Breast epithelium (tissue), 4 donors: ENCODE results near the gene ETDA. TPM values are rescaled to one million over a fixed set of nuclear protein-coding genes. Genes with fewer than 3 reads are reported as not detected.

Source experiments
- DNase-seq, 2 donors: peaks; one replicate each; pipeline ENCODE4 v3.0.0-alpha.2; 2019; ENCODE audit warnings: low spot score in 2 of 2
- H3K27ac ChIP-seq, 2 donors: fragments of 200-600 bp; sonication (generic) in 1 of 2; one replicate each; pipeline ENCODE4 v1.5.1; 2016 to 2019; ENCODE audit warnings: mild to moderate bottlenecking in 1 of 2
- H3K27me3 ChIP-seq, 2 donors: fragments of 200-600 bp; sonication (generic) in 1 of 2; one replicate each; pipeline versions ENCODE4 v1.5.1 to v1.6.0; 2017 to 2019; ENCODE audit warnings: control low read depth in 1 of 2, mild to moderate bottlenecking in 1 of 2
- H3K36me3 ChIP-seq: fragments of 200-600 bp; one replicate; pipeline ENCODE4 v1.5.1; 2019
- H3K4me1 ChIP-seq, 2 donors: fragments of 200-600 bp; sonication (generic); one replicate each; pipeline ENCODE4 v1.5.1; 2016 to 2019; ENCODE audit warnings: control low read depth in 1 of 2
- H3K4me3 ChIP-seq, 3 donors: fragments of 200-600 bp; sonication (generic); 1 replicate in 2 of 3; 2 replicates in 1 of 3; pipeline ENCODE4 v1.5.1; 2016 to 2019; ENCODE audit warnings: mild to moderate bottlenecking in 3 of 3, moderate library complexity in 2 of 3
- H3K9me3 ChIP-seq, 2 donors: fragments of 200-600 bp; sonication (generic) in 1 of 2; one replicate each; pipeline ENCODE4 v1.5.1; 2016 to 2019; ENCODE audit warnings: control low read depth in 1 of 2
- POLR2A ChIP-seq: fragments of 450-650 bp; IDR thresholded peaks from one replicate; pipeline ENCODE4 v1.6.1; 2016; ENCODE audit warnings: antibody characterized with exemption, mild to moderate bottlenecking, moderate library complexity
- POLR2AphosphoS5 ChIP-seq, 3 donors: sonication (generic); formaldehyde crosslinking; IDR thresholded peaks; one replicate each; pipeline ENCODE4 v1.6.1; 2017; ENCODE audit warnings: antibody characterized with exemption in 3 of 3
- intact Hi-C: fragments of 100-400 bp; cut with DNase I; formaldehyde crosslinking; loops from one replicate; pipeline ENCODE4 v1.15.1; 2023; ENCODE audit warnings: low total_unique reads
- total RNA-seq, 3 donors: library from RNA; depleted of rRNA; stranded (reverse); fragments of >200 nt; gene quantifications; one replicate each; pipeline ENCODE4 v1.1.0, GENCODE V29; 2016
- TF ChIP-seq, protein P1 (sequence below), 3 donors: fragments of 450-650 bp; IDR thresholded peaks; one replicate each; pipeline ENCODE4 v1.5.1; 2016 to 2017; ENCODE audit warnings: antibody characterized with exemption in 3 of 3, mild to moderate bottlenecking in 3 of 3, moderate library complexity in 3 of 3

Gene ETDA
- total RNA-seq, 3 donors from 2014 or later, result not detected

DNA sequence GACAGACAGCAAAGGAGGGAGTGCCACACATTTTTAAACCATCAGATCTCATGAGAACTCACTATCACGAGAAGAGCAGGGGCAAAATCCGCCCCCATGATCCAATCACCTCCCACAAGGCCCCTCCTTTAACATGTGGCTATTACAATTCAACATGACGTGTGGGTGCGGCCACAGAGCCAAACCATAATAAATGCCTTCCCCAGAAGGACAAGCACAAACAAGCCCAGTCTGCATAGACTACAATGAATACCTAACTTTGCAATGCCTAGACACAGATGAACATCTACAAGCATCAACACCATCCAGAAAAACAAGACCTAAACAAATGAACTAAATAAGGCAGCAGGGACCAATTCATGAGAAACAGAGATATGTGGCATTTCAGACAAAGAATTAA, 12.3 kb downstream of the ETDA start:
- peaks cover 0 to 15% of the 10 kb centered on the region in 2 donors for H3K27me3 ChIP-seq
- H3K4me1 ChIP-seq, result no peaks in the 10 kb centered on the region
- H3K36me3 ChIP-seq, result no peaks in the 10 kb centered on the region
- H3K27ac ChIP-seq, result no peak overlapping the region
- DNase-seq, result no peak
- H3K4me3 ChIP-seq, result no peak overlapping the region
- TF ChIP-seq POLR2AphosphoS5 (IDR thresholded peaks at IDR 0.05), result no peak
- no peak for TF ChIP-seq POLR2A
- intact Hi-C loops, result no loop called here
- peaks cover 6 to 29% of the 10 kb centered on the region in 2 donors for H3K9me3 ChIP-seq

DNA sequence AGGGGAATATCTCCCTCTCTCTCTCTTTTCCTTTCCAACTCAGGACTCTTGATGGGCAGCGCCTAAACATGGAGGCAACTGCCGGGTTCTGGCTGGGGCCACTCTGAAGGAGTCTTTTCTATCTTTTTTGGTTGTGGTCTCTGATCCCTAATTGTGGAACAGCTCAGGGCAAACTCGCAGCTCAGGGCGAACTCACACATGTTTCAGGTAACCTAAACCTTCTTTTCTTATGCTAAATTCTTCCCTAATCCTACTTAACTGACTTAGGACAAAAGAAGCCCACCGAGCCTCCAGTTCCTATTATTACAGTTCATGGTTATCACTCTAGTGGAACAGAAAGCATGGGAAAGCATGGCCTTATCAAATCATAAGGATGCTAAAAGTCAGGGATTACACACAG, 21.3 kb downstream of the ETDA start:
- Histone ChIP-seq H3K36me3 (no peaks in the 10 kb centered on the region), H3K4me3 (no peak overlapping the region), H3K27ac (no peak overlapping the region), H3K4me1 (no peaks in the 10 kb centered on the region), H3K27me3 (no peaks in the 10 kb centered on the region), H3K9me3 (peaks cover 23 to 41% of the 10 kb centered on the region in 2 donors)
- no peak for DNase-seq
- no peak for TF ChIP-seq POLR2A
- TF ChIP-seq, protein P1, sequence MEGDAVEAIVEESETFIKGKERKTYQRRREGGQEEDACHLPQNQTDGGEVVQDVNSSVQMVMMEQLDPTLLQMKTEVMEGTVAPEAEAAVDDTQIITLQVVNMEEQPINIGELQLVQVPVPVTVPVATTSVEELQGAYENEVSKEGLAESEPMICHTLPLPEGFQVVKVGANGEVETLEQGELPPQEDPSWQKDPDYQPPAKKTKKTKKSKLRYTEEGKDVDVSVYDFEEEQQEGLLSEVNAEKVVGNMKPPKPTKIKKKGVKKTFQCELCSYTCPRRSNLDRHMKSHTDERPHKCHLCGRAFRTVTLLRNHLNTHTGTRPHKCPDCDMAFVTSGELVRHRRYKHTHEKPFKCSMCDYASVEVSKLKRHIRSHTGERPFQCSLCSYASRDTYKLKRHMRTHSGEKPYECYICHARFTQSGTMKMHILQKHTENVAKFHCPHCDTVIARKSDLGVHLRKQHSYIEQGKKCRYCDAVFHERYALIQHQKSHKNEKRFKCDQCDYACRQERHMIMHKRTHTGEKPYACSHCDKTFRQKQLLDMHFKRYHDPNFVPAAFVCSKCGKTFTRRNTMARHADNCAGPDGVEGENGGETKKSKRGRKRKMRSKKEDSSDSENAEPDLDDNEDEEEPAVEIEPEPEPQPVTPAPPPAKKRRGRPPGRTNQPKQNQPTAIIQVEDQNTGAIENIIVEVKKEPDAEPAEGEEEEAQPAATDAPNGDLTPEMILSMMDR (IDR thresholded peaks at IDR 0.05), result no peak
- no peak for TF ChIP-seq POLR2AphosphoS5 (IDR thresholded peaks at IDR 0.05)
- intact Hi-C loops, result no loop called here

DNA sequence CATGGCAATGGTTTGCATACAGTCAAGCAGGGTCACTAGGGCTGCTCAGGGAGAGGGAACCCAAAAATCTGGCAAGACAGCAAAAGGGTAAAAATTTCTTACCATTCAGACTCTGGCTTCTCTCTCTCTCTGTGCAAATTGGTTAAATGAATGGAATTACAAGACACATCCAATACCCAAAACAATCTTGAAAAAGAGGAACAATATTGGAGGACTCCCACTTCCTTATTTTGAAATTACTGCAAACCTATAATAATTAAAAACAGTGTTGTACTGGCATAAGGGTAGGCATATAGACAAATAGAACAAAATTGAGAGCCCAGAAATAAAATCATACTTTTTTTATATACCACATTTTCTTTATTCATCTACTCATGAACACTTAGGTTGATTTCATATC, 24.1 kb downstream of the ETDA start:
- Histone ChIP-seq H3K36me3 (no peaks in the 10 kb centered on the region), H3K9me3 (peaks cover 32 to 43% of the 10 kb centered on the region in 2 donors), H3K4me3 (no peak overlapping the region), H3K27me3 (no peaks in the 10 kb centered on the region), H3K27ac (no peak overlapping the region), H3K4me1 (no peaks in the 10 kb centered on the region)
- intact Hi-C loops, result no loop called here
- DNase-seq, result no peak
- TF ChIP-seq POLR2A, result no peak

DNA sequence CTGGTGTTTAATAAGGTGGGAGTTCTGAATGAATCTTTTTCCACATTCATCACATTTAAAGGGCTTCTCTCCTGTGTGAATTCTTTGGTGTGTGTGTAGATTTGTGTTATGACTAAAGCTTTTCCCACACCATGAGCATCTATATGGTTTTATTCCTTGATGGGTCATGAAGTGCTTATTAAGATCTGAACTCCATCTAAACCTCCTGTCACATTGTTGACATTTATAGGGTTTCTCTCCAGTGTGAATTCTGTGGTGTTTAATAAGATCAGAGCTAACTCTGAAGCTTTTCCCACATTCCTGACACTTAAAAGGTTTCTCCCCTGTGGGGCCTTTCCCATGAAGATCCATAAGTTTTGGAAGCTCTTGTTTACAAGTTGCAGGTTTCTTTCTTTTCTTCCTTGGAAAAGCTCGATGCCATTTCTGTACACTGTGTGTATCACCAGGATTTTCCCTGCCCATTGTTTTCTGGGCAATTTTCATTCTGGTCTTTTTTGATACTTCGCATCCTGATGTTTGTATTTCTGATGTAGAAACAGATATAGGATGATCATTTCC, 35.5 kb downstream of the ETDA start:
- no peak for DNase-seq
- TF ChIP-seq POLR2A, result no peak
- intact Hi-C loops, result no loop called here
- Histone ChIP-seq H3K27me3 (peaks cover 0 to 11% of the 10 kb centered on the region in 2 donors), H3K9me3 (peaks cover 70 to 79% of the 10 kb centered on the region in 2 donors), H3K4me1 (no peaks in the 10 kb centered on the region), H3K4me3 (no peak overlapping the region), H3K27ac (no peak overlapping the region), H3K36me3 (no peaks in the 10 kb centered on the region)

DNA sequence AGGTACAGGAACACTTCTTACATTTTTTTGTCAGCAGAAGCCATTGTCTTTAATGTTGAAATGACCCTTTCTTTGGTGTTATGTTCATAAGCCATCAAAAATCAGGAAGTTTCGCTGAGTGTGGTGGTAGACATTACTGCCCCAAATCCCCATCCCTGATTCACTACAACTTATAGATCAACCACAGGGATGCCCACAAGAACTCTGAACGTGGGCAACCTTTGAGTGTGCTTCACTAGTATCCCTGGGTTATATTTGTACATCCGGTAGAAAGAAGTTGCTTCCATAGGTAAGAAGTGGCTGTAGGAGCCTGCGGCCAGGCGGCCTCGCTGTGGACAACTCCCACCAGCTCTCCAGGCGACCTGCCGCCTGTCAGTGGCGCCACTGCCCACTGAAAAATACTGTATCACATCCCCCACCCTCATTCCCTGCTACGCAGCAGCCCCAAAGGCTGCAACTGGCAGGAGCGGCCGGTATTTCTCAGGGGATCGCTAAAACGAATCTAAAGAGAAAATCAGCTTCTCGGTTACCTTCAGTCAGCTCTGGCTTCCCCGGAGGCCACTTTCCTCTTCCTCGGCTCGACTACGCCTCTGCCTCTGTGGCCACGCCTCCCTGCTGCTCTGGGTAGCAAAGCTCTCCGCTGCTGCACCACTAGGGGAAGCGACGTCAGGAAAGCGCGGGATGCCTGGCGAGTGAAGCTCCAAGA, 43.5 kb downstream of the ETDA start:
- intact Hi-C loops, result no loop called here
- Histone ChIP-seq H3K9me3 (peaks cover 9 to 18% of the 10 kb centered on the region in 2 donors), H3K27me3 (peaks cover 0 to 8% of the 10 kb centered on the region in 2 donors), H3K4me1 (no peaks in the 10 kb centered on the region), H3K36me3 (no peaks in the 10 kb centered on the region), H3K4me3 (peak overlapping the region; percentile 1 to 34 (median 29)), H3K27ac (no peak overlapping the region)
- no peak for TF ChIP-seq POLR2A
- no peak for DNase-seq

DNA sequence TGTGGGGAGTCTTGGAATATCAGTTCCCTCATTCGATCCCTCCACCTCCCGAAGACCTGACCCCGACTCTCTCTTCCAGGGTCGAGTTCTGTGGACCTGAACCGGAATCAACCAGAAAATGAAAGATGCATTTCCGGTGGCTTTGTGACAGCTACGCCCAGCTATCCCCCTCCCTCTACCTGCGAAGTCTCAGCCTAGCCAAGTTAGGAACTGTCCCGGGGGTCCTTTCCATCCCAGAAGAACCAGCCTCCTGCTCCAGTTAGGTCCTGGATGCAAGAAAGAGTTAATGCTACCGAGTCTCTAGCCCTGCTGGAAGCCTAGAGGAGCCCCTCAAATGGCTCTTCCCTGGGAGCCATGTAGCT, 44.1 kb downstream of the ETDA start:
- H3K27me3 ChIP-seq, result peaks cover 0 to 11% of the 10 kb centered on the region in 2 donors
- no peaks in the 10 kb centered on the region for H3K4me1 ChIP-seq
- intact Hi-C loops, result no loop called here
- H3K4me3 ChIP-seq, result peak overlapping the region; percentile 1 to 34 (median 29)
- no peaks in the 10 kb centered on the region for H3K36me3 ChIP-seq
- H3K9me3 ChIP-seq, result peaks cover 4 to 18% of the 10 kb centered on the region in 2 donors
- no peak overlapping the region for H3K27ac ChIP-seq
- DNase-seq, result no peak
- TF ChIP-seq POLR2AphosphoS5 (IDR thresholded peaks at IDR 0.05), result no peak
- TF ChIP-seq, protein P1 (IDR thresholded peaks at IDR 0.05), result no peak
- no peak for TF ChIP-seq POLR2A

DNA sequence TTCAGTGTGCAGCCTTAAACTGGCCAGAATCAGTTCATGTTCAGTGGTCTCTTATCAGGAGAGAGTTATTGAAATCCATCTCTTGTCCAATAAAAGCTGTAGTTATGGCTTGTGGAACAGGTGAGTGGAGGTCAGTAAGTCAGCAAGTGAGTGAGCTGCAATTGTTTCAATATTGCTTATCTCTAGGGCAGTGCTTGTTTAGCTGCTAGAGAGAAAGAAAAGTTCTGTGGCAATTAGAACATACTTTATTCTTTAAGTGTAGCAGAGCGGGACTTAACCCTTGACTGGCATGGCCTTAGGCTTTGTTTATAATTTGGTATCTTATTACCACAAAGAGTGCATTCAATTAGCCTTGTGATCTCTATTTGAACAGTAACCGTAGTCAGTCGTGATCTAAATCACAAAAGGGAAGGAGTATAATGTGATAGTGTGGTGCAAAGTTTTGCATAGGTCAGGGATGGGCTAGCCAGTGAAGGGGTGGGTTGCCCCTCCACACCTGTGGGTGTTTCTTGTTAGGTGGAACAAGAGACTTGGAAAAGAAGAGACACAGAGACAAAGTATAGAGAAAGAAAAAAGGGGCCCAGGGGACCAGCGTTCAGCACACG, 50.5 kb downstream of the ETDA start:
- no peak overlapping the region for H3K4me3 ChIP-seq
- H3K27me3 ChIP-seq, result peaks cover 0 to 5% of the 10 kb centered on the region in 2 donors
- no peak for DNase-seq
- no peaks in the 10 kb centered on the region for H3K4me1 ChIP-seq
- no peak overlapping the region for H3K27ac ChIP-seq
- no peaks in the 10 kb centered on the region for H3K36me3 ChIP-seq
- intact Hi-C loops, result no loop called here
- H3K9me3 ChIP-seq, result no peaks in the 10 kb centered on the region
- no peak for TF ChIP-seq POLR2A
- TF ChIP-seq, protein P1 (IDR thresholded peaks at IDR 0.05), result no peak
- TF ChIP-seq POLR2AphosphoS5 (IDR thresholded peaks at IDR 0.05), result no peak
